ENCODE data around the gene EFCC1.

DNA sequence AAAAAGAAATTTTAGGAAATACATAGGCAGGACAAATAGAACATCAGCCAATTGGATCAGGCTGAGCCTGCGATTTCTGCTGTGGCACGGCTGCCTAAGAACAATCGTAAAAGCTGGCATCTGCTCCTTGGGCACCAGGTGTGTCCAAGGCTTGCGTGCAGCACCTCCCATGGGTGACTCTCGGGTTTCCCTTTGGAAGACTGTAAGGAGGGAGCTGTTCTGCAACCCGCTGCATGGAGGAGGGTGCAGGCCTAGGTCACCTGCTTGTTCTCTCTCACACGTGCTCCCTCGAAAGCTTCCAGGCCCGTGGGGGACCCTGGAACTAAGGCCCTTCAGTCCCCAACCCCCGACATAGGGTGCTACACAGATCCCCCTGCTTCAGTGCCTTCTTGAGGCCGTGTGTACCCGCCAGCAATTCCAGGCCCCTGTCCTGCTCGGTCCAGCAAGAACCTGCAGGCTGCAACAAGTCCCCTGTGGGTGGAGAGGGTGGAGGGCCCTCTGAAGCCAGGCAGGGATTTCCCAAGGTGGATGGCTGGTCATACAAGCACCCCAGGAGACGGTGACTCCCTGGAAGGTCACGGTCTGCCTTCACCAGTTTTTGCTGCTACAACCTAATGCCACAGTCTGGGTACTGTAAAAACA lies 62.9 kb downstream of the EFCC1 start:
- no peak for TF ChIP-seq CTCF (IDR thresholded peaks at IDR 0.05)
- no peak for TF ChIP-seq POLR2A (IDR thresholded peaks at IDR 0.05)

All from Peyer's patch (tissue), 4 donors.